Endodermal cell (in vitro differentiated cells): ENCODE measurements around the gene RIMS1. TPM values are rescaled to one million over a fixed set of nuclear protein-coding genes. Genes with fewer than 3 reads are reported as not detected.

ENCODE experiments used
- DNase-seq: peaks from one replicate; pipeline ENCODE4 v3.0.0-alpha.2; 2017
- H3K27ac ChIP-seq: 2 replicates; pipeline ENCODE4 v1.5.1; 2013; ENCODE audit warnings: mild to moderate bottlenecking, low read depth, low read length, moderate library complexity
- H3K27me3 ChIP-seq: 2 replicates; pipeline ENCODE4 v1.6.1; 2013; ENCODE audit warnings: mild to moderate bottlenecking, low read length, moderate library complexity; ENCODE audit not compliant: insufficient read depth, control insufficient read depth, poor library complexity, severe bottlenecking
- H3K36me3 ChIP-seq: 2 replicates; pipeline ENCODE4 v1.7.0; 2013; ENCODE audit warnings: mild to moderate bottlenecking, low read length, moderate library complexity; ENCODE audit not compliant: control insufficient read depth, insufficient read depth
- H3K4me1 ChIP-seq: one replicate; pipeline ENCODE4 v1.7.0; 2013; ENCODE audit warnings: low read length; ENCODE audit not compliant: control insufficient read depth, insufficient read depth
- H3K4me3 ChIP-seq: 2 replicates; pipeline ENCODE4 v1.5.1; 2013; ENCODE audit warnings: mild to moderate bottlenecking, low read length, moderate library complexity
- H3K9ac ChIP-seq: 2 replicates; pipeline ENCODE4 v1.6.1; 2013; ENCODE audit warnings: mild to moderate bottlenecking, low read length, moderate library complexity; ENCODE audit not compliant: poor library complexity, severe bottlenecking; ENCODE audit errors: extremely low read depth
- H3K9me3 ChIP-seq: 2 replicates; pipeline ENCODE4 v1.6.1; 2013; ENCODE audit warnings: mild to moderate bottlenecking, low read length, moderate library complexity; ENCODE audit not compliant: control insufficient read depth
- H3K27ac Mint-ChIP-seq: 2 replicates; pipeline ENCODE4 v1.8.0; 2020; ENCODE audit warnings: mixed read lengths
- H3K27me3 Mint-ChIP-seq: 2 replicates; pipeline ENCODE4 v1.8.0; 2021; ENCODE audit warnings: mild to moderate bottlenecking, mixed read lengths; ENCODE audit not compliant: insufficient read depth
- H3K36me3 Mint-ChIP-seq: 2 replicates; pipeline ENCODE4 v1.8.0; 2020; ENCODE audit warnings: low read depth, mixed read lengths
- H3K4me1 Mint-ChIP-seq: 2 replicates; pipeline ENCODE4 v1.8.0; 2020; ENCODE audit warnings: mixed read lengths
- H3K4me3 Mint-ChIP-seq: 2 replicates; pipeline ENCODE4 v1.8.0; 2020; ENCODE audit warnings: mild to moderate bottlenecking, moderate library complexity, mixed read lengths
- H3K9me3 Mint-ChIP-seq: 2 replicates; pipeline ENCODE4 v1.8.0; 2020; ENCODE audit warnings: mild to moderate bottlenecking, mixed read lengths
- CTCF ChIP-seq: fragments of 200-600 bp; sonication (generic); conservative IDR thresholded peaks from 2 replicates; pipeline ENCODE4 v1.5.0; 2021; ENCODE audit warnings: antibody characterized with exemption, mild to moderate bottlenecking
- WGBS, 2 experiments: methylation state at CpG; one replicate each; pipeline versions ENCODE4 v1.1.5 to v1.1.7; 2013; ENCODE audit warnings: missing lambda C conversion rate in 2 of 2, mixed read lengths in 1 of 2; ENCODE audit not compliant: insufficient coverage in 1 of 2, insufficient read length in 1 of 2; 5-methylcytosine and 5-hydroxymethylcytosine counted together
- total RNA-seq, 2 donors: library from RNA; stranded (reverse); fragmentation: NEBNext Ultra II Directional in 1 of 2; extraction: Animal tissue kit (Norgen Biotek cat#: 25700) in 1 of 2; gene quantifications; 2 replicates in 1 of 2; 3 replicates in 1 of 2; pipeline ENCODE4 v1.2.1, GENCODE V29; 2021

RIMS1 gene
- total RNA-seq, 2 donors from 2014 or later, result 1.1 to 1.6 TPM

DNA sequence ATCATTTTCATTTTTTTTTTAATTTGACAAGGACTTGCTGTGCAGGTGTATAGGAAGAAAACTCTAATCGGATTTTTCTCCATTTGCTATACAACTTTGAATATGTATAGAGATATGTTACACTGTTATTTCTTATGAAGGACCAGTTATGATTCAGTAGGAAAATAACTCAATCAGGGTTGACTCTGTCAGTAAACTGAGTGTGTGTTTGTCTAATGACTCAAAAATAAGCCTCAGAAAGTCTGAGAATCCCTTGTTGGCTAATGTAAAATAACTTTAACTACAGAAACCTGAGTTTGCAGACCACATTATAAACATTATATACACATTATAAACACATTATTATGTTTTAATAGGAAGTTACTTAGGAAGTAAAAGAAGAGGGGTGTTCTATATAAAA, 352.6 kb downstream of the RIMS1 start:
- TF ChIP-seq CTCF, result no peak

GRCh38 chr6:72245565-72245964, 359.2 kb downstream of the RIMS1 start:
- peak; percentile 64 for DNase-seq
- no peaks in the 10 kb centered on the region for H3K36me3 Mint-ChIP-seq
- Histone ChIP-seq H3K9me3 (no peaks in the 10 kb centered on the region), H3K36me3 (no peaks in the 10 kb centered on the region), H3K27me3 (no peaks in the 10 kb centered on the region), H3K9ac (peak overlapping the region; percentile 52), H3K4me3 (peak overlapping the region; percentile 68), H3K4me1 (peaks cover 10% of the 10 kb centered on the region), H3K27ac (no peak overlapping the region)
- no peak overlapping the region for H3K4me3 Mint-ChIP-seq
- H3K9me3 Mint-ChIP-seq, result no peaks in the 10 kb centered on the region
- H3K27me3 Mint-ChIP-seq, result no peaks in the 10 kb centered on the region
- peak overlapping the region; percentile 22 for H3K27ac Mint-ChIP-seq
- H3K4me1 Mint-ChIP-seq, result peaks cover 14% of the 10 kb centered on the region
- no peak for TF ChIP-seq CTCF
- WGBS, 2 experiments, result 11% methylated on average over 2 of the region's 2 CpGs; no CpG with 5 or more reads in 1 of the 2 experiments

More for the DNA sequence above, 352.6 kb downstream of the RIMS1 start:
- H3K4me1 ChIP-seq, result no peaks in the 10 kb centered on the region
- no peak for DNase-seq
- H3K36me3 Mint-ChIP-seq, result no peaks in the 10 kb centered on the region
- no peaks in the 10 kb centered on the region for H3K27me3 Mint-ChIP-seq
- H3K27ac Mint-ChIP-seq, result no peak overlapping the region
- no peaks in the 10 kb centered on the region for H3K9me3 ChIP-seq
- H3K9me3 Mint-ChIP-seq, result no peaks in the 10 kb centered on the region
- H3K27ac ChIP-seq, result no peak overlapping the region
- H3K4me3 ChIP-seq, result no peak overlapping the region
- H3K36me3 ChIP-seq, result no peaks in the 10 kb centered on the region
- H3K27me3 ChIP-seq, result no peaks in the 10 kb centered on the region
- WGBS, 2 experiments, result no CpG with 5 or more reads among the region's 1 CpG
- no peaks in the 10 kb centered on the region for H3K4me1 Mint-ChIP-seq
- H3K4me3 Mint-ChIP-seq, result no peak overlapping the region
- H3K9ac ChIP-seq, result no peak overlapping the region

DNA sequence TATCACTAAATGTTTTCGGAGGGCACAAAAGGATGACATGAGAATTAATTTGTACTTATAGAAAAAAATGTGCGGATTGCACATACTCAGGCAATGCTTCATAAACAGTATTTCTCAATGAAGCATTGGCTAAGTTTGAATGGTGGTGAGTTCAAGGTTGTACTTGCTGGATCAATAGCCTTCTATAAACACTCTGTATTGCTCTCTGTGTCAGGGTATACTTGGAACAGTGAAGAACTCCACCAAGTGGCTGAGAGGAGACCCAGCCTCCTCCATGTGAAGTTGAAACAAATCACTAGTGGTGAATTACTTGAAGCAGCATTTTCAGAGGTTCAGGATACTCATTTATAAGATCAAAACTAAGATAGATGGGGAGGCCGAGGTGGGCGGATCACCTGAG, 360.6 kb downstream of the RIMS1 start:
- WGBS, 2 experiments, result 95% methylated on average over 4 of the region's 4 CpGs; no CpG with 5 or more reads in 1 of the 2 experiments
- no peaks in the 10 kb centered on the region for H3K36me3 ChIP-seq
- H3K27ac Mint-ChIP-seq, result no peak overlapping the region
- no peaks in the 10 kb centered on the region for H3K27me3 ChIP-seq
- no peak overlapping the region for H3K9ac ChIP-seq
- peak; percentile 58 for DNase-seq
- H3K4me3 Mint-ChIP-seq, result no peak overlapping the region
- peak; percentile 57 for TF ChIP-seq CTCF
- peaks cover 14% of the 10 kb centered on the region for H3K4me1 Mint-ChIP-seq
- H3K36me3 Mint-ChIP-seq, result no peaks in the 10 kb centered on the region
- no peaks in the 10 kb centered on the region for H3K9me3 Mint-ChIP-seq
- no peak overlapping the region for H3K27ac ChIP-seq
- no peaks in the 10 kb centered on the region for H3K9me3 ChIP-seq
- H3K27me3 Mint-ChIP-seq, result no peaks in the 10 kb centered on the region
- H3K4me3 ChIP-seq, result peak overlapping the region; percentile 68
- peaks cover 10% of the 10 kb centered on the region for H3K4me1 ChIP-seq
